ENCODE results near the gene GIPR.

GIPR gene

DNA sequence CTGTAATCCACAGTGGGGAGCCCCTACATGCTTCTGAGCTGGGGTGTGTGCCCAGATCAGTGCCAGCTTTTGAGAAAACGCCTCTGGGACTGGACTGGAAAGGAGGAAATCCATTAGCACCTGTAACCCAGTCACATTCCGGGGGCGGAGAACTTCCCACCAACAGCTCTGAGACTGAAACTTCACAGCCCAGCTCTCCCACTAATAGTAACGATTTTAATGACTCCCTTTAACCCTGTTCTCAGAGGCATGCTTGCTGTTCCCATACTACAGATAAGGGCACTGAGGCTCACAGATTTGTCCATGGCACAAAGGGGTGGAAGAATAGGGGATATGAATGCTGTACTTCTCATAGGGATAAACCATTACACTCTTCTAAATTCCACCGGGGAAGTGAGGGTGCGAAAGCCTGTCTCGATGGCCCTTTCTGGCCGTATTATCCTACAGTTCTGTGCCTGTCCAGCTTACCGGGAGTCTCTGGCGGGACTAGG lies 61.8 kb downstream of the GIPR start:
- Histone ChIP-seq H3K4me3 (peak overlapping the region; percentile 94), H3K27ac (0 out of 2 replicates have a peak overlapping the region, but pooled peaks have one; percentile 31), H3K9ac (ENCODE audit: insufficient read length) (peak overlapping the region; percentile 90), H3K9me3 (ENCODE audit: low read depth, low read length) (no peaks in the 10 kb centered on the region), H3K36me3 (ENCODE audit: insufficient read depth, low read length) (no peaks in the 10 kb centered on the region)
- no peak for DNase-seq (ENCODE audit: low read depth, low spot score)
- TF ChIP-seq POLR2AphosphoS5 (IDR thresholded peaks at IDR 0.05; ENCODE audit: borderline replicate concordance, low read depth, low read length), result no peak
- TF ChIP-seq FOXP2 (optimal IDR thresholded peaks at IDR 0.05; ENCODE audit: control extremely low read depth, extremely low read length, insufficient read depth), result no peak
- no peak for TF ChIP-seq EZH2 (IDR thresholded peaks at IDR 0.05)

GRCh38 chr19:45730368-45731288 lies 62.6 kb downstream of the GIPR start, which contains the start of gene FBXO46:
Gene FBXO46, minus strand, starts transcription at chr19:45730896. Its CDS starts 17,401 bp downstream, at chr19:45713495.
- H3K4me3 ChIP-seq, result peak within 1 kb of the TSS; percentile 94
- no peaks in the 10 kb centered on the region for H3K36me3 ChIP-seq (ENCODE audit: insufficient read depth, low read length)
- H3K9me3 ChIP-seq (ENCODE audit: low read depth, low read length), result no peaks in the 10 kb centered on the region
- H3K9ac ChIP-seq (ENCODE audit: insufficient read length), result peak within 1 kb of the TSS; percentile 90
- TF ChIP-seq POLR2AphosphoS5 (IDR thresholded peaks at IDR 0.05; ENCODE audit: borderline replicate concordance, low read depth, low read length), result peak; percentile 91; the same call in 1 of the 2 replicates
- no peak for TF ChIP-seq FOXP2 (optimal IDR thresholded peaks at IDR 0.05; ENCODE audit: control extremely low read depth, extremely low read length, insufficient read depth)
- peak; percentile 95 for DNase-seq (ENCODE audit: low read depth, low spot score)
- peak within 1 kb of the TSS; percentile 72 for H3K27ac ChIP-seq

All from SK-N-MC (cell line).